HG03103 (cell line): ENCODE results near the gene SPRY2.

Source experiments
- ATAC-seq: cut with Tn5 transposase; IDR thresholded peaks from one replicate; pipeline ENCODE4 v1.9.1; 2021; ENCODE audit warnings: low read depth; ENCODE audit not compliant: unreplicated experiment

The SPRY2 gene

GRCh38 chr13:80341101-80341755 lies at the start of gene SPRY2:
SPRY2 (minus strand) TSS chr13:80341126; CDS start chr13:80337705, 3,421 bp downstream.
- ATAC-seq = peak; percentile 37

GRCh38 chr13:80390338-80390737 lies 49.4 kb upstream of the SPRY2 start:
- no peak for ATAC-seq

GRCh38 chr13:80389073-80390038 lies 48.4 kb upstream of the SPRY2 start:
- ATAC-seq = no peak

- ATAC-seq = no peak
Measured at GRCh38 chr13:80388506-80388905, 47.6 kb upstream of the SPRY2 start.

- no peak for ATAC-seq
Measured at GRCh38 chr13:80386592-80386991, 45.7 kb upstream of the SPRY2 start.

GRCh38 chr13:80386002-80386401 lies 45.1 kb upstream of the SPRY2 start:
- no peak for ATAC-seq

GRCh38 chr13:80382576-80382975 lies 41.6 kb upstream of the SPRY2 start:
- ATAC-seq = no peak

- no peak for ATAC-seq
Measured at GRCh38 chr13:80379245-80379644, 38.3 kb upstream of the SPRY2 start.

- ATAC-seq = no peak
Measured at GRCh38 chr13:80376554-80376953, 35.6 kb upstream of the SPRY2 start.

- no peak for ATAC-seq
Measured at GRCh38 chr13:80374901-80375300, 34.0 kb upstream of the SPRY2 start.

GRCh38 chr13:80374444-80374843 lies 33.5 kb upstream of the SPRY2 start:
- ATAC-seq = no peak

GRCh38 chr13:80371840-80372509 lies 31.0 kb upstream of the SPRY2 start:
- ATAC-seq = no peak

- no peak for ATAC-seq
Measured at GRCh38 chr13:80367473-80367872, 26.5 kb upstream of the SPRY2 start.

- ATAC-seq = no peak
Measured at GRCh38 chr13:80363890-80364503, 23.1 kb upstream of the SPRY2 start.

GRCh38 chr13:80362481-80362880 lies 21.6 kb upstream of the SPRY2 start:
- no peak for ATAC-seq

GRCh38 chr13:80361883-80362327 lies 21.0 kb upstream of the SPRY2 start:
- ATAC-seq = peak; percentile 56

- ATAC-seq = no peak
Measured at GRCh38 chr13:80361298-80361697, 20.4 kb upstream of the SPRY2 start.

GRCh38 chr13:80360453-80360800 lies 19.5 kb upstream of the SPRY2 start:
- no peak for ATAC-seq

- ATAC-seq = no peak
Measured at GRCh38 chr13:80359778-80360452, 19.0 kb upstream of the SPRY2 start.

GRCh38 chr13:80359414-80359777 lies 18.5 kb upstream of the SPRY2 start:
- no peak for ATAC-seq
